HT-29 (cell line): ENCODE measurements around the gene CBS. TPM values are rescaled to one million over a fixed set of nuclear protein-coding genes. Genes with fewer than 3 reads are reported as not detected.
"Not testable (repeated sequence)": the region's sequence is repeated elsewhere in the genome, so short reads cannot be mapped to it uniquely, and the experiment has no call there.

Experiments used
- DNase-seq: peaks from one replicate; pipeline ENCODE4 v3.0.0-alpha.2; 2015; ENCODE audit warnings: low spot score
- total RNA-seq: library from RNA; depleted of rRNA; stranded (reverse); fragments of >200 nt; shearing (Covaris generic); gene quantifications from 2 replicates; pipeline ENCODE4 v1.2.3, GENCODE V29; 2014; rRNA removed

The CBS gene
- total RNA-seq, 1 experiment from 2014 or later, result not detected

- DNase-seq, result no peak
These were observed 49.9 kb downstream of the CBS start for GRCh38 chr21:43025636-43026180.

DNA sequence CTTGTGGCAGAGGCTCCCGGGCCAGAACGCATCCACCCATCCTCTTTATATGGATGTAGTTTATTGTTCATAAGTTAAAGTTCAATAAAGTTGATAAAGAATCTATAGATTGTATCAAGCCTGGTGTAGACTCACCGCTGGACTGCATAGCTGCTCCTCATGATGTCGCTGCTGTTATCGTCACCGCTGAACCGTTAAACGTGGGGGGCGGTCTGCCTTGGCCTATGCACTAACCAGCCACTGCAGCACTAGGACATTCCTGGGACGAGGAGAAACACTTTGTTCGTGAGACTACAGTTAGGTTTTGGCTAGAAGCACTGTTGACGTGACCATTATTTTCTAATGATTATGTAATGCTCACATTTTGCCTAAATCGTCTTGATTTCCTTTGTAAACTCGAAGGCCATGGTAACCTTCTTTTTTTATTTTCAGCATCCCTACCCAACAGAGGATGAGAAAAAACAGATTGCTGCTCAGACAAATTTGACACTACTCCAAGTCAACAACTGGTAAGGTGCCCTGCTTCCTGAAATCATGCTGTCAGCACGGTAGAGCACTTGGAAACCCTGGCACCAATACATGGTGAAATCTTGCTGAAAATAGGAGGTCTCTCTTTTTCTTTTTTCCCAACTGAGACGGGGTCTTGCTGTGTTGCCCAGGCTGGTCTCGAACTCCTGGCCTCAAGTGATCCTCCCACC, 51.0 kb downstream of the CBS start:
- no peak for DNase-seq

DNA sequence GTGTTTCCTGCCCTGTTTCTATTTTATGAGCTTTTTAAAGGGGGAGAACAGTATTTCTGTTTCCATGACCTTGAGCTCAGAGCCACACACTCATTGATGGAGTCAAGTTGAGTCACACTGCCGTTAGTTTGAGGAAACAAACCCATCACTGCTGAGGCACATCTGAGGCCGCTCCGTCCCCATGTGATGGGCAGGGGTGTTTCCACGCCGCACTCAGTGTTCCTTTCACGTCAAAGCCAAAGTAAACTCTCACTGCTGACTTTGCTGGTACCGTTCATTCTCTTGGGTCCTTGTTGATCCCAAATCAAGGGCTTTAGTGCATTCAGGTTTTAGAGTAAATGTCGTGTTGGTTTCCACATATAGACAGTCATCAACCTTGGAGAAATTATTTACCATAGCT, 52.5 kb downstream of the CBS start:
- no peak for DNase-seq

- DNase-seq, result no peak
These were observed 53.7 kb downstream of the CBS start for GRCh38 chr21:43021756-43022600.

GRCh38 chr21:43021191-43021590, 54.4 kb downstream of the CBS start:
- no peak for DNase-seq

DNA sequence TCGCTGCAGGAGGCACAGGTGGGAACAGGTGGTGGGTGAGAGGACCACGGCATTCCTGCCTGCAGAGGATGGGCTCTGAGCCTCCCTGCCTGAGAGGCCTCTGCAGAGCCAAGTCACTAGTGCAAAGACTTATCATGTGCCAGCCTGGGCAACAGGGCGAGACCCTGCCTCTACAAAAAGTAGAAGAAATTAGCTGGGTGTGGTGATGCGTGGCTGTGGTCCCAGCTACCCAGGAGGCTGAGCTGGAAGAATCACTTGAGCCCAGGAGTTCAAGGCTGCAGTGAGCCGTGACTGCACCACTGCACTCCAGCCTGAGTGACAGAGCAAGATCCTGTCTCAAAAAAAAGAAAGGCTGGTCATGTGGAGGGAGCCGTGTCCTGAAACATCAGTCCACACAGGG, 54.9 kb downstream of the CBS start:
- DNase-seq, result no peak

- DNase-seq, result no peak
These were observed 55.5 kb downstream of the CBS start for GRCh38 chr21:43020177-43020576.

GRCh38 chr21:43018519-43018918, 57.1 kb downstream of the CBS start:
- DNase-seq, result no peak

DNA sequence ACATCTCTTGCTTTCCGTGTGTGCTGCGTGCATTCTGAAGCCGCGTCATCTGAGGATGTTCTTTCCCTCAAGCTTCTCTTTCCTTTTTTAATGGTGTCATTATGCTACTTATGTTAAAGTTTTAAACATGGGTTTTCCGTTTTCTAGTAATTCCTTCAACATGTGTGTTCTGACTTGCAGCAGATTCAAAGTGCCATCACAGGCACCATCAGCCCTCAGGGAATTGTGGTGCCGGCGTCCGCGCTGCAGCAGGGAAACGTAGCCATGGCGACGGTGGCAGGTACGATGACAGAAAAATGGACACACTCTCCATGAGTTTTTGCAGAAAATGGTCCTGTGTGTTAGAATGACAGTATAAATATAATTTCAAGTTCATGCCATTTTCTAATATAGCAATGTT, 58.9 kb downstream of the CBS start:
- DNase-seq, result no peak

- DNase-seq, result no peak
These were observed 59.6 kb downstream of the CBS start for GRCh38 chr21:43015906-43016540.

DNA sequence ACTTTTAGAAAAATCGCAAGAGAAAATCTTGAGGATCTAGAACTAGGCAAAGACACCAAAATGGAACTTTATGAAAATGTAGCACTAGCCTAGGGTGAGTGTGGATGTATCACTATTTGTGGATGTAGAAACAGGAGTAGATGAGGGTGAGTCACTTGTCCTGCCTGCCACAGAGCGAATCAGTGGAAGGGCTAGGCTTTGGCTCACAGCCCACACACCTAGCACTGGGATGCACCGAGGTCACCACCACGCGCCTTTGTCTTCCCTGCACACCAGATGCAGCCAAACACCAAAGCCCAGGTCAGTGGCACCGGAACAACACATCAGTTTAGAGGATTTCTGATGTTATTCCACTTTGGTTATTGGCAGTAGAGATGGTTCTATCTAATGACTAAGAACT, 63.0 kb downstream of the CBS start:
- no peak for DNase-seq

GRCh38 chr21:43006874-43007208, 68.8 kb downstream of the CBS start:
- DNase-seq, result no peak

DNA sequence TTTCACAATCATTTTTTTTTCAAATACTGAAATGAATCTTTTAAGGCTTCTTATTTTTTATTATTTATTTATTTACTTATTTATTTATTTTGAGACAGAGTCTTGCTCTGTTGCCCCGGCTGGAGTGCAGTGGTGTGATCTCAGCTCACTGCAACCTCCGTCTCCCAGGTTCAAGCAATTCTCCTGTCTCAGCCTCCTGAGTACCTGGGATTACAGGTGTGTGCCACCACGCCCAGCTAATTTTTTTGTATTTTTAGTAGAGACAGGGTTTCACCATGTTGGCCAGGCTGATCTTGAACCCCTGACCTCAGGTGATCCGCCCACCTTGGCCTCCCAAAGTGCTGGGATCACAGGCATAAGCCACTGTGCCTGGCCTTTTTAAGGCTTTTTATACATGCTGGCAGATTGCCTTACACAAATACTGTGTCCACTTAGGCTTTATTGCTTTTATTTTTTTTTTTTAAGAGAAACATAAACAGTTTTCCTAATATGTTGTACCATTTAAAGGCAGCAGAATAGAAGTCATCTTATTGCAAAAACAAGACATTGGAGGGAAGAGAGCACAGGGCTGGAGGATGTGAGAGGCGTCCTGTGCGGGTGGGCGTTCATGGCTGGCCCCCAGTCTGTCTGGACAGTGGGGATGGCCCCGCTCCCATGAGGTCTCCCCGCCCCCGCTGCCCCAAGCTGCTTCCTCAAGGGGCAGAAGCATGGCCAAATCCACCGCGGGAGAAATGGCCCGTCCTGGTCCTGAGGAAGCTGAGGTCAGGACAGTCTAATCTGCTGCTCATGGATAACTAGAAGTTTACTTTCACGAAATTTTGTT, 69.4 kb downstream of the CBS start:
- DNase-seq, result not testable (repeated sequence)

DNA sequence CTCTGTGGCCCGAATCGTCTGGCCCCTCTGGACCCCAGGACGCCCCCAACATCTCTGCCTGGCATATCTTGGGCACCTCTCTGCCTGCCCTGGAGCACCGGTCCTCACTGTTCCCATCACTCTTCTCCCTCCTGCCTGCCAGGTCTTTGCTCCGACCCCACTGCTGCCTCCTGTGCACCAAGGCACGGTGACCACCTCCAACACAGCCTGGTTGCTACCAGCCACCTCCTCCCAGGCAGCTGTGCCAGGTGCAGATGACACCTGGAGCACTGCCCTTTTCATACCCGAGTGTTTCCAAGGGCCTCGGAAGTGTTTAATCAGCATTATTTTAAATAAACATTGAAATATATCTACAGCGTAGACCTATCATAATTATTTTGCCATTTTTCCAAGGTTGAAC, 70.0 kb downstream of the CBS start:
- no peak for DNase-seq

- DNase-seq, result no peak
These were observed 70.7 kb downstream of the CBS start for GRCh38 chr21:43004926-43005325.

Other genes starting within 250 kb of the CBS start
- gene WDR4, start 196.3 kb downstream of the CBS start, total RNA-seq, result 23.2 and 31.9 TPM in 2 replicates
- 15.3 and 17.1 TPM in 2 replicates for gene NDUFV3, start 182.5 kb downstream of the CBS start, total RNA-seq
- gene ERVH48-1, start 150.2 kb downstream of the CBS start, total RNA-seq, result not detected in 2 replicates
- 14.3 and 24.7 TPM in 2 replicates for gene PKNOX1, start 101.3 kb downstream of the CBS start, total RNA-seq
- gene U2AF1, start 31.7 kb upstream of the CBS start, total RNA-seq, result 21.3 and 35.7 TPM in 2 replicates
- not detected in 2 replicates for gene CRYAA, start 93.2 kb upstream of the CBS start, total RNA-seq